Activated CD4-positive, alpha-beta T cell treated with anti-CD3 and anti-CD28 coated beads, Interleukin-2, amount 10 ng/mL, durations not matched to agents 7 days and 5 days (primary cell): Measurements from ENCODE around the gene ANKRD28. TPM values are rescaled to one million over a fixed set of nuclear protein-coding genes. Genes with fewer than 3 reads are reported as not detected.
A peak's percentile ranks its signal among the peaks of the same experiment; 100 is the strongest.
"Not testable (repeated sequence)": the region's sequence is repeated elsewhere in the genome, so short reads cannot be mapped to it uniquely, and the experiment has no call there.

Experiments
- CTCF ChIA-PET: fragments of 350-600 bp; sonication (Branson Sonifier 250); formaldehyde crosslinking; loops from one replicate; lab custom pipeline; 2021; ENCODE audit warnings: antibody characterized with exemption; lab: Charles Lee
- POLR2A ChIA-PET: fragments of 350-600 bp; sonication (Branson Sonifier 250); formaldehyde crosslinking; loops from one replicate; lab custom pipeline; 2021; ENCODE audit warnings: antibody characterized with exemption; lab: Charles Lee
- DNase-seq: peaks from one replicate; pipeline ENCODE4 v3.0.0-alpha.2; 2020
- H3K27ac Mint-ChIP-seq: one replicate; pipeline ENCODE4 v1.8.0; 2021; ENCODE audit warnings: mild to moderate bottlenecking, moderate library complexity, mixed read lengths
- H3K27me3 Mint-ChIP-seq: one replicate; pipeline ENCODE4 v1.8.0; 2021; ENCODE audit warnings: mixed read lengths
- H3K36me3 Mint-ChIP-seq: one replicate; pipeline ENCODE4 v1.8.0; 2021; ENCODE audit warnings: low read depth, mixed read lengths
- H3K4me1 Mint-ChIP-seq: one replicate; pipeline ENCODE4 v1.8.0; 2021; ENCODE audit warnings: mixed read lengths
- H3K4me3 Mint-ChIP-seq: one replicate; pipeline ENCODE4 v1.8.0; 2021; ENCODE audit warnings: mild to moderate bottlenecking, moderate library complexity, mixed read lengths
- H3K9me3 Mint-ChIP-seq: one replicate; pipeline ENCODE4 v1.8.0; 2021; ENCODE audit warnings: mixed read lengths
- total RNA-seq, 2 experiments: library from RNA; stranded (reverse); gene quantifications; one replicate each; pipeline ENCODE4 v1.2.3, GENCODE V29; 2021

The ANKRD28 gene
- 10 to 100 TPM; 33.9 to 39.0 TPM for total RNA-seq

GRCh38 chr3:15797642-15798303 lies at the start of gene ANKRD28:
Gene ANKRD28 (minus strand): TSS chr3:15797979. CDS start chr3:15796521, 1,458 bp downstream.
- ChIA-PET CTCF (interaction anchor here (0.6 to 2.3 kb wide), 10 partner anchors 8 to 709 kb away, joined by 3 to 7 read pairs (median 4); no protein-coding TSS in a partner anchor), POLR2A (interaction anchor here (0.6 kb wide), 1 partner anchor 77 kb away, joined by 4 read pairs; no protein-coding TSS in a partner anchor)
- peaks cover 79% of the 10 kb centered on the region for H3K4me1 Mint-ChIP-seq
- H3K27me3 Mint-ChIP-seq = no peaks in the 10 kb centered on the region
- DNase-seq = peak; percentile 26
- peaks cover 19% of the 10 kb centered on the region for H3K36me3 Mint-ChIP-seq
- H3K4me3 Mint-ChIP-seq = peak within 1 kb of the TSS; percentile 72
- peak within 1 kb of the TSS; percentile 89 for H3K27ac Mint-ChIP-seq
- H3K9me3 Mint-ChIP-seq = peaks cover 5% of the 10 kb centered on the region

- H3K27me3 Mint-ChIP-seq = no peaks in the 10 kb centered on the region
- ChIA-PET POLR2A (no interaction called here), CTCF (no interaction called here)
- H3K36me3 Mint-ChIP-seq = peaks cover 32% of the 10 kb centered on the region
- H3K4me1 Mint-ChIP-seq = peaks cover 9% of the 10 kb centered on the region
- DNase-seq = no peak
- H3K9me3 Mint-ChIP-seq = peaks cover 7% of the 10 kb centered on the region
- no peak overlapping the region for H3K4me3 Mint-ChIP-seq
- H3K27ac Mint-ChIP-seq = no peak overlapping the region
These were observed 49.5 kb upstream of the ANKRD28 start for GRCh38 chr3:15847239-15847638.

- ChIA-PET POLR2A (no interaction called here), CTCF (interaction anchor here (1.0 kb wide), 1 partner anchor 18 kb away, joined by 4 read pairs; no protein-coding TSS in a partner anchor)
- Mint-ChIP-seq H3K27me3 (no peaks in the 10 kb centered on the region), H3K4me3 (no peak overlapping the region), H3K27ac (no peak overlapping the region), H3K36me3 (peaks cover 34% of the 10 kb centered on the region), H3K9me3 (peaks cover 8% of the 10 kb centered on the region), H3K4me1 (peaks cover 9% of the 10 kb centered on the region)
- DNase-seq = no peak
These were observed 48.8 kb upstream of the ANKRD28 start for GRCh38 chr3:15846606-15847005.

GRCh38 chr3:15845475-15845874 lies 47.7 kb upstream of the ANKRD28 start:
- Mint-ChIP-seq H3K4me1 (peaks cover 9% of the 10 kb centered on the region), H3K27me3 (no peaks in the 10 kb centered on the region), H3K36me3 (peaks cover 36% of the 10 kb centered on the region), H3K4me3 (no peak overlapping the region), H3K9me3 (peaks cover 15% of the 10 kb centered on the region), H3K27ac (no peak overlapping the region)
- ChIA-PET POLR2A (no interaction called here), CTCF (no interaction called here)
- no peak for DNase-seq

GRCh38 chr3:15844889-15845288 lies 47.1 kb upstream of the ANKRD28 start:
- DNase-seq = no peak
- ChIA-PET CTCF (no interaction called here), POLR2A (no interaction called here)
- Mint-ChIP-seq H3K27ac (no peak overlapping the region), H3K4me3 (no peak overlapping the region), H3K4me1 (peaks cover 9% of the 10 kb centered on the region), H3K36me3 (peaks cover 40% of the 10 kb centered on the region), H3K27me3 (no peaks in the 10 kb centered on the region), H3K9me3 (peaks cover 20% of the 10 kb centered on the region)

GRCh38 chr3:15841091-15841973 lies 43.6 kb upstream of the ANKRD28 start:
- H3K27ac Mint-ChIP-seq, H3K27me3 Mint-ChIP-seq, H3K4me3 Mint-ChIP-seq, H3K4me1 Mint-ChIP-seq, DNase-seq, POLR2A ChIA-PET, CTCF ChIA-PET: not testable (repeated sequence)
- Mint-ChIP-seq H3K36me3 (peaks cover 51% of the 10 kb centered on the region), H3K9me3 (peaks cover 43% of the 10 kb centered on the region)

GRCh38 chr3:15839568-15839967 lies 41.8 kb upstream of the ANKRD28 start:
- CTCF ChIA-PET = interaction anchor here (1.5 kb wide), 1 partner anchor 9 kb away, joined by 3 read pairs; no protein-coding TSS in a partner anchor
- no peak overlapping the region for H3K4me3 Mint-ChIP-seq
- H3K4me1 Mint-ChIP-seq = peaks cover 3% of the 10 kb centered on the region
- H3K9me3 Mint-ChIP-seq = peaks cover 43% of the 10 kb centered on the region
- no peaks in the 10 kb centered on the region for H3K27me3 Mint-ChIP-seq
- DNase-seq = no peak
- POLR2A ChIA-PET = no interaction called here
- H3K36me3 Mint-ChIP-seq = peaks cover 41% of the 10 kb centered on the region
- H3K27ac Mint-ChIP-seq = no peak overlapping the region

- Mint-ChIP-seq H3K36me3 (no peaks in the 10 kb centered on the region), H3K4me3 (no peak overlapping the region), H3K9me3 (no peaks in the 10 kb centered on the region), H3K27me3 (no peaks in the 10 kb centered on the region), H3K27ac (no peak overlapping the region), H3K4me1 (no peaks in the 10 kb centered on the region)
- no peak for DNase-seq
- POLR2A ChIA-PET = no interaction called here
- CTCF ChIA-PET = no interaction called here
These were observed 34.1 kb upstream of the ANKRD28 start for GRCh38 chr3:15831927-15832326.

- Mint-ChIP-seq H3K36me3 (no peaks in the 10 kb centered on the region), H3K9me3 (no peaks in the 10 kb centered on the region), H3K4me3 (no peak overlapping the region), H3K27ac (no peak overlapping the region), H3K27me3 (no peaks in the 10 kb centered on the region), H3K4me1 (no peaks in the 10 kb centered on the region)
- no peak for DNase-seq
- ChIA-PET POLR2A (no interaction called here), CTCF (interaction anchor here (1.0 kb wide), 1 partner anchor 11 kb away, joined by 3 read pairs; no protein-coding TSS in a partner anchor)
These were observed 27.2 kb upstream of the ANKRD28 start for GRCh38 chr3:15825016-15825415.

- DNase-seq = no peak
- POLR2A ChIA-PET = no interaction called here
These were observed 25.3 kb upstream of the ANKRD28 start for GRCh38 chr3:15823092-15823491.

GRCh38 chr3:15822281-15822680 lies 24.5 kb upstream of the ANKRD28 start:
- ChIA-PET POLR2A (no interaction called here), CTCF (interaction anchor here (0.6 to 0.8 kb wide), 3 partner anchors 17 to 1021 kb away, joined by 3 to 4 read pairs (median 3); no protein-coding TSS in a partner anchor)
- no peaks in the 10 kb centered on the region for H3K36me3 Mint-ChIP-seq
- H3K4me1 Mint-ChIP-seq = peaks cover 9% of the 10 kb centered on the region
- H3K27me3 Mint-ChIP-seq = no peaks in the 10 kb centered on the region
- DNase-seq = no peak
- H3K27ac Mint-ChIP-seq = no peak overlapping the region
- no peaks in the 10 kb centered on the region for H3K9me3 Mint-ChIP-seq
- no peak overlapping the region for H3K4me3 Mint-ChIP-seq

More at GRCh38 chr3:15823092-15823491, 25.3 kb upstream of the ANKRD28 start:
- no peaks in the 10 kb centered on the region for H3K36me3 Mint-ChIP-seq
- H3K4me1 Mint-ChIP-seq = peaks cover 3% of the 10 kb centered on the region
- H3K4me3 Mint-ChIP-seq = no peak overlapping the region
- CTCF ChIA-PET = interaction anchor here (0.6 to 0.8 kb wide), 3 partner anchors 17 to 1020 kb away, joined by 3 to 4 read pairs (median 3); no protein-coding TSS in a partner anchor
- H3K27me3 Mint-ChIP-seq = no peaks in the 10 kb centered on the region
- H3K27ac Mint-ChIP-seq = no peak overlapping the region
- H3K9me3 Mint-ChIP-seq = no peaks in the 10 kb centered on the region

GRCh38 chr3:15820911-15821310 lies 23.1 kb upstream of the ANKRD28 start:
- Mint-ChIP-seq H3K36me3 (no peaks in the 10 kb centered on the region), H3K27me3 (no peaks in the 10 kb centered on the region), H3K4me1 (peaks cover 21% of the 10 kb centered on the region), H3K9me3 (no peaks in the 10 kb centered on the region), H3K27ac (no peak overlapping the region), H3K4me3 (no peak overlapping the region)
- no peak for DNase-seq
- ChIA-PET CTCF (no interaction called here), POLR2A (no interaction called here)

- no peaks in the 10 kb centered on the region for H3K27me3 Mint-ChIP-seq
- peaks cover 28% of the 10 kb centered on the region for H3K4me1 Mint-ChIP-seq
- CTCF ChIA-PET = interaction anchor here (1.0 kb wide), 1 partner anchor 428 kb away, joined by 3 read pairs; no protein-coding TSS in a partner anchor
- no peak for DNase-seq
- H3K27ac Mint-ChIP-seq = no peak overlapping the region
- no peak overlapping the region for H3K4me3 Mint-ChIP-seq
- POLR2A ChIA-PET = no interaction called here
- no peaks in the 10 kb centered on the region for H3K36me3 Mint-ChIP-seq
- no peaks in the 10 kb centered on the region for H3K9me3 Mint-ChIP-seq
These were observed 21.8 kb upstream of the ANKRD28 start for GRCh38 chr3:15819576-15819975.
